CD4-positive, alpha-beta T cell treated with Interleukin-2 at 100 ng/mL for 4 hours (primary cell): ENCODE measurements around the gene ALX3.
A peak's percentile ranks its signal among the peaks of the same experiment; 100 is the strongest.

ENCODE experiments used
- DNase-seq: peaks from one replicate; pipeline ENCODE4 v3.0.0-alpha.2; 2020; ENCODE audit warnings: low spot score

ALX3 gene

DNA sequence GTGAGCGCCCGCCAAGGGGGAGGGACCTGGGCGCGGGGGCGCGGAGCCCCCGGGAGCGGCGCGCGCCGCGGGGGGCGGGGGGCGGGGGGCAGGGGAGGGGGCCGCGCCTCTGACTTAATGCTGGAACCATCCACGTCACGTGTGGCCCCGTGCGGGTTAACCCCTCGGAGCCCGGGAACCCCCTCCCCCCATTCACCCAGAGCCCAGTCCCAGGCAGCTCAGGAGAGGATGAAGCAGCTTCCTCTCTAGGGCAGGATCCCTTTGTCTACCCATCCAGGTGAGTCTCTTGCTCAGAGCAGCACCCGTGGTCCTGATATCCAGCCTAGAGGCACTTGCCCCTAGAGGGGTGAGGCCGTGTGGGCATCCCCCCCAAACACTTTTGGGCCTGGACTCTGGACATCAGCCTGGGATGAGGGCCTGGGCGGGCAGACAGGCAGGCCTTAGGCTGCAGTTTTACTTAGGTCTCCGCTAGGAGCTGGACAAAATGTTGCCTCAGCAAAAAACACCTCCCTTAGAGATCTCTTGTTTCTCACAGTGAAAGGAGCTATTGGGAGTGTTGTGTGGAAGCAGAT is at the start of gene ALX3:
Gene ALX3 (minus strand): TSS at position 2 of the 572 bp plus-strand sequence. CDS start 60 bp downstream, outside the sequence.
- no peak for DNase-seq

DNA sequence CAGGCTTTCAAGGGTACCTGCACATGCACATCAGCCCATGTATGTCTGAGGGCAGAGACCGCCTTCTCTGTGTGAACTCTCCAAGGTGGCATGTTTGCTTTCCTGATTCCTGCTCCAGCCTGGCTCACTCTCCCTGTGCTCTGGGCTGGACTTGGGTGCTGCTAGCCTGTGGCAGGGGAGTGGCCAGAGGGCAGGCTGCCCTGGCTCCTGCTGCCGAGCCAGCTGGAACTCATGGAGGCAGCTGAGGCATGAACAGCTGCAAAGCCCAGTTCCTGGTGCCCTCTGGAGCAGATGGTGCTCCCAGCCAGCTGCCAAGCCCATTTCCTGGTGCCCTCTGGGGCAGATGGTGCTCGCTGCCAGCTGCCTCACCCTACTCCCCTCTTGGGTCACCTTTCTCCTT is 49.4 kb upstream of the ALX3 start:
- no peak for DNase-seq

DNA sequence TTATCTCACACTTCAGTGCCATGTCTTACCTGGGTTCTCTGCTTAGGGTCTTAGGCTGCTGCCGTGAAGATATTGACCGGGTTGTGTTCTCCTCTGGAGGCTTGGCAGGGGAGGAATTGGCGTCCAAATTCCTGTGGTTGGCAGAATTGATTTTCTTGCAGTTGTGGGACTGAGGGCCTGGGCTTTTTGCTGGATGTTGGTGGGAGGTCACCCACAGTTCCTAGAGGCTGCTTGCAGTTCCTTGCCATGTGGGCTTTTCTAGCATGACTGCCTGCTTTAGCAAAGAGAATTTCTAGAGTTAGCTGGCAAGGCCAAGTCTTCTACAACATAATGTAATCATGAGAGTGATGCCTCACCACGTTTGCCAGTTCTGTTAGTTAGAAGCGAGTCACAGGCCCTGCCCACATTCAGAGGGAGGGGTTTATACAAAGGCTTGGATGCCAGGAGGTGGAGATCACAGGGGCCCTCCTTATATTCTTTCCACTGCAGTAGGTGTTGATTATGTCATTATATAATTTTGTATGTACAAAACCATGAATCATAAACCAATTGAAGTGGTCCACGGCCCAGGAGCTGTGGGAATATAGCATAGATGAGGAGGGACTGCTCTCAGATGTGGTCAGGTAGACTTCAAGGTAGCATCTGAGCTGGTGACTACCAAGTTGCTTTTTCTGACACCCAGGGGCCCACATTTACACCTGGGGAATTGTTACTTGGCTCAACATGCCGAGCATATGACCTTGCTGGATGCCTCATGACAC is 48.3 kb upstream of the ALX3 start:
- DNase-seq: no peak

GRCh38 chr1:110114784-110115183 is 44.3 kb upstream of the ALX3 start:
- no peak for DNase-seq

DNA sequence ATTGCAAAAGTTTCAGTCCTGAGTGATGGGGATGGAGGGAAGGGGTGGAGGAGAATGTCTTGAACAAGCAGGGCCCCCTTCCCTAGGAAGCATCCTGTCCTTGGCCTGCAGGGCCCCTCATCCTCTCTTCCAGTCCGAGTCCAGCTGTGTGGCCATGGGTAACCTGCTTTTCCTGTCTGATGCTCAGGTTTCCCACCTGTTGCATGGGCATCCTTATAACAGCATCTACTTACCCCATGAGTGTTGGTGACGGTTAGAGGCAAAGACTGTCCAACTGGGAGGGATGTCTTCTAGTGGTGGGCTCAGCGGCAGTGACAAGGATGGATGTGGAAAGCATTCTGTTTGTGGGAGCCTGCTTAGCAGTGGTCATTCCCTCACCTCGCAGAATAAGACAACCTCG is 43.7 kb upstream of the ALX3 start:
- no peak for DNase-seq

GRCh38 chr1:110113551-110113950 is 43.1 kb upstream of the ALX3 start:
- no peak for DNase-seq

DNA sequence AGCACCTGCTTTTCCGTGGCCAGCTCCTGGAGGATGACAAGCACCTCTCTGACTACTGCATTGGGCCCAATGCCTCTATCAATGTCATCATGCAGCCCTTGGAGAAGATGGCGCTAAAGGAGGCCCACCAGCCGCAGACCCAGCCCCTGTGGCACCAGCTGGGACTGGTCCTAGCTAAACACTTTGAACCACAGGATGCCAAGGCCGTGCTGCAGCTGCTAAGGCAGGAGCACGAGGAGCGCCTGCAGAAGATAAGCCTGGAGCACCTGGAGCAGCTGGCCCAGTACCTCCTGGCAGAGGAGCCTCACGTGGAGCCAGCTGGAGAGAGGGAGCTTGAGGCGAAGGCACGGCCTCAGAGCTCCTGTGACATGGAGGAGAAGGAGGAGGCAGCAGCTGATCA is 42.2 kb upstream of the ALX3 start:
- no peak for DNase-seq

GRCh38 chr1:110112143-110112542 is 41.7 kb upstream of the ALX3 start, which contains the start of gene UBL4B:
TSS of gene UBL4B (plus strand) at chr1:110112443. CDS start at chr1:110112535, 92 bp downstream.
- DNase-seq: no peak

- DNase-seq: no peak
Observed at GRCh38 chr1:110111081-110111480, 40.6 kb upstream of the ALX3 start.

GRCh38 chr1:110107867-110108469 is 37.5 kb upstream of the ALX3 start:
- no peak for DNase-seq

- DNase-seq: peak; percentile 54
Observed at GRCh38 chr1:110106013-110106941, 35.8 kb upstream of the ALX3 start.

DNA sequence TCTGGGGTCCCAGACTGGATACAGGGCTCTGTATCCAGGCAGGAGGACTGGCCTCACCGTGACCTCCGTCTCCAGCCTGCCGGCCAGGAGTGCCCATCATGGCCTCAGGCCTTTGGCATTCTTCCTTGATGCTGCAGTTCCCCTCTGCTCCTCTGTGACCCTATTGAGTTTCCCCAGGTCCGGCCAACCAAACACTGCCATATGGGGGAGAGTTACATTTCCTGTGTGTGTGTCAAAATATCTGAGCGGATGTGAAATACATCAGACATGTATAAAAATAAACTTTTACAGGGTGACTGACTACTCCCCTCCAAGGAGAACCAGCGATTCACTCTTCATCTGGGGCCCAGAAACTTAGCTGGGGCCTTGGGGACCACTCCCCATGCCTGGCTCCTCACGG is 31.6 kb upstream of the ALX3 start:
- no peak for DNase-seq

DNA sequence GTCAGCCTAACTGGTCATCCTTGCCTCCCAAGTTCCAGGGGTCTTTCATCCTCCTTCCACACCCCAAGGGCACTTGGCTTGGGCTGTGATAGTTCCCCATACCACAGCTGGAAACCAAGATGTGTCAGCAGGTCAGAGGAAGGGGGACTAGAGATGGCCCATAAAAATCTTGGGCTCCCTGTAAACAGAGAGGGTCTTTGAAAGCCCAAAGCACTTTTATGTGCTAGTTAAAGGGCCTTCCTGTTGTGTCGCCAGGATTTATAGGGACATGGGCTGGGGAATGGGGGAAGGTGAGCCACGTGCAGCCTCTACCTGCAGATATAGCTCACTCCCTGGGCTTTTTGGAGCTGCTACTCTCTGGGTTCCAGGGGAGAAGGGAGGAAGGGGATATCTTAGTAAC is 29.9 kb upstream of the ALX3 start:
- no peak for DNase-seq

- no peak for DNase-seq
Observed at GRCh38 chr1:110098222-110099026, 28.0 kb upstream of the ALX3 start.

GRCh38 chr1:110097507-110098221 is 27.2 kb upstream of the ALX3 start:
- no peak for DNase-seq

- DNase-seq: no peak
Observed at GRCh38 chr1:110094931-110095654, 24.6 kb upstream of the ALX3 start.

DNA sequence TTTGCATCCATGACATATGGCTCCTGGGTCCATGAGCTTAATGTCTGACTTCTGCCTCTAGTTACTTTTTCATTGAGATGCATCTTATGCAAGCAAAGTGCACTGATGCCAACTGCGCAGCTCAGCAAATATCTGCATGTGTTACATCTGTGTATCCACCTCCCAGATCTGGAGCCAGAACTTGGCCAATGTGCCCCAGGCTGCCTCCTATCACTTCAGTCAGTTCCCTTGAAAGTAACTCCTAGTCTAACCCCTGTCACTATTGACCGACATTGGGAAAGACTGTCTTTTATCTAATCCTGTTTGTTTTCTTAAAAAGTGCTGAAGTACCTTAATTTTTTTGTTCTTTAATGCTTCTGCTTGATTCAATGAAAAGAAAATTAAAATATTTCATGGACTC is 22.5 kb upstream of the ALX3 start:
- DNase-seq: no peak

- DNase-seq: no peak
Observed at GRCh38 chr1:110091791-110092190, 21.3 kb upstream of the ALX3 start.

GRCh38 chr1:110091381-110091780 is 20.9 kb upstream of the ALX3 start:
- no peak for DNase-seq
